HCT116 (cell line): ENCODE results near the gene ACTN4. TPM values are rescaled to one million over a fixed set of nuclear protein-coding genes. Genes with fewer than 3 reads are reported as not detected.

Experiments
- ATAC-seq: fragments of 200-7000 bp; cut with Tn5 transposase; 2 replicates; pipeline ENCODE4 v1.9.1; 2020; ENCODE audit warnings: mild to moderate bottlenecking, moderate library complexity
- BruUV-seq: library from RNA; stranded (reverse); fragments of 400-500 nt; replicated peaks from 2 replicates; lab custom pipeline; 2021; lab: Mats Ljungman, UMichigan
- CTCF ChIA-PET: fragments of 300-600 bp; sonication (Branson Sonifier 250); formaldehyde crosslinking; loops from one replicate; lab custom pipeline; 2021; ENCODE audit warnings: antibody characterized with exemption; lab: Charles Lee
- POLR2A ChIA-PET: fragments of 300-600, 350-600 bp; sonication (Branson Sonifier 250); formaldehyde crosslinking; loops from one replicate; lab custom pipeline; 2021; ENCODE audit warnings: antibody characterized with exemption; lab: Charles Lee
- RAD21 ChIA-PET, 2 experiments: fragments of 300-600 bp; sonication (Branson Sonifier 250); formaldehyde crosslinking; loops; one replicate each; lab custom pipeline; 2023; ENCODE audit warnings: low total read pairs in 2 of 2; ENCODE audit not compliant: uncharacterized antibody in 2 of 2, unreplicated experiment in 2 of 2, low non-redundant PET in 1 of 2; lab: Charles Lee
- DNase-seq: peaks from one replicate; pipeline ENCODE4 v3.0.0-alpha.2; 2010; ENCODE audit warnings: low read depth, low spot score
- H2AFZ ChIP-seq: fragments of 200-600 bp; shearing (Covaris generic), sonication (generic); 2 replicates; pipeline ENCODE4 v1.6.1; 2017; ENCODE audit warnings: low read depth, mixed run types, mixed read lengths, antibody characterized with exemption, low read length; ENCODE audit not compliant: poor library complexity, severe bottlenecking
- H3K27ac ChIP-seq: 2 replicates; pipeline ENCODE4 v1.5.1; 2012; ENCODE audit warnings: low read depth, low read length
- H3K27me3 ChIP-seq: fragments of 200-600 bp; sonication (generic); 2 replicates; pipeline ENCODE4 v1.6.1; 2016; ENCODE audit warnings: mixed run types, low read length, mixed read lengths; ENCODE audit not compliant: insufficient read depth
- H3K36me3 ChIP-seq, 2 experiments: fragments of 200-500 bp in 1 of 2; fragments of 200-600 bp in 1 of 2; sonication (Bioruptor generic) in 1 of 2; sonication (generic) in 1 of 2; 2 replicates each; pipeline versions ENCODE4 v1.5.1 to v1.6.1; 2014 to 2016; ENCODE audit warnings: low read length in 2 of 2, inconsistent platforms in 1 of 2, mixed read lengths in 1 of 2, mixed run types in 1 of 2; ENCODE audit not compliant: insufficient read depth in 2 of 2, control insufficient read depth in 1 of 2
- H3K4me1 ChIP-seq, 2 experiments: fragments of 200-600 bp in 1 of 2; sonication (generic) in 1 of 2; 2 replicates each; pipeline versions ENCODE4 v1.5.1 to v1.6.1; 2012 to 2017; ENCODE audit warnings: low read length in 2 of 2, inconsistent platforms in 1 of 2, mild to moderate bottlenecking in 1 of 2, mixed read lengths in 1 of 2, mixed run types in 1 of 2, moderate library complexity in 1 of 2; ENCODE audit not compliant: insufficient read depth in 2 of 2, control insufficient read depth in 1 of 2
- H3K4me2 ChIP-seq: fragments of 200-600 bp; sonication (generic); 2 replicates; pipeline ENCODE4 v1.6.1; 2017; ENCODE audit warnings: mixed run types, low read length, mixed read lengths
- H3K4me3 ChIP-seq, 2 experiments: fragments of 200-600 bp in 1 of 2; sonication (generic) in 1 of 2; replicated peaks in 1 of 2; 2 replicates each; pipeline ENCODE4 v1.5.1; 2011 to 2016; ENCODE audit warnings: low read length in 2 of 2, control low read depth in 1 of 2, low read depth in 1 of 2, mild to moderate bottlenecking in 1 of 2, mixed read lengths in 1 of 2, mixed run types in 1 of 2
- H3K79me2 ChIP-seq: fragments of 200-600 bp; sonication (generic); 2 replicates; pipeline ENCODE4 v1.6.1; 2017; ENCODE audit warnings: mild to moderate bottlenecking, mixed run types, low read length, moderate library complexity, mixed read lengths; ENCODE audit not compliant: insufficient read depth
- H3K9ac ChIP-seq: fragments of 200-600 bp; sonication (generic); 2 replicates; pipeline ENCODE4 v1.6.1; 2016; ENCODE audit warnings: low read length, mixed read lengths
- H3K9me2 ChIP-seq: fragments of 200-600 bp; sonication (generic), shearing (Covaris generic); 2 replicates; pipeline ENCODE4 v1.6.1; 2017; ENCODE audit warnings: mixed run types, mild to moderate bottlenecking, moderate library complexity; ENCODE audit not compliant: insufficient read depth
- H3K9me3 ChIP-seq, 2 experiments: fragments of 200-500 bp in 1 of 2; fragments of 200-600 bp in 1 of 2; sonication (Bioruptor generic) in 1 of 2; sonication (generic) in 1 of 2; 2 replicates each; pipeline ENCODE4 v1.6.1; 2014 to 2017; ENCODE audit warnings: low read length in 2 of 2, mixed read lengths in 2 of 2, inconsistent platforms in 1 of 2, low read depth in 1 of 2, mild to moderate bottlenecking in 1 of 2, mixed run types in 1 of 2, moderate library complexity in 1 of 2; ENCODE audit not compliant: control insufficient read depth in 1 of 2, insufficient read depth in 1 of 2
- H4K20me1 ChIP-seq: fragments of 200-600 bp; sonication (generic), shearing (Covaris generic); 2 replicates; pipeline ENCODE4 v1.6.1; 2017; ENCODE audit warnings: mixed run types, mild to moderate bottlenecking, moderate library complexity; ENCODE audit not compliant: insufficient read depth
- CEBPB ChIP-seq: IDR thresholded peaks from 2 replicates; pipeline ENCODE4 v1.6.1; 2012; ENCODE audit warnings: low read depth
- ELF1 ChIP-seq: IDR thresholded peaks from 2 replicates; pipeline ENCODE4 v1.6.1; 2012; ENCODE audit warnings: low read depth, borderline replicate concordance
- EZH2phosphoT487 ChIP-seq: fragments of 200-600 bp; IDR thresholded peaks from 2 replicates; pipeline ENCODE4 v1.6.1; 2018; ENCODE audit warnings: antibody characterized with exemption, borderline replicate concordance
- JUND ChIP-seq: IDR thresholded peaks from 2 replicates; pipeline ENCODE4 v1.6.1; 2012
- MAX ChIP-seq: IDR thresholded peaks from 2 replicates; pipeline ENCODE4 v1.6.1; 2012
- REST ChIP-seq: IDR thresholded peaks from 2 replicates; pipeline ENCODE4 v1.6.1; 2012; ENCODE audit warnings: low read depth
- SIN3A ChIP-seq: IDR thresholded peaks from 2 replicates; pipeline ENCODE4 v1.6.1; 2012; ENCODE audit warnings: low read depth
- SP1 ChIP-seq: IDR thresholded peaks from 2 replicates; pipeline ENCODE4 v1.6.1; 2012; ENCODE audit warnings: low read depth
- TCF7L2 ChIP-seq: IDR thresholded peaks from 2 replicates; pipeline ENCODE4 v1.7.0; 2011; ENCODE audit warnings: borderline replicate concordance, inconsistent platforms; ENCODE audit not compliant: insufficient read depth, insufficient read length; ENCODE audit errors: extremely low read depth
- ZFX ChIP-seq: fragments of 450-650 bp; IDR thresholded peaks from 2 replicates; pipeline ENCODE4 v1.6.1; 2017
- ZNF274 ChIP-seq: fragments of 200-500 bp; sonication (Bioruptor generic); IDR thresholded peaks from 2 replicates; pipeline ENCODE4 v1.6.1; 2014; ENCODE audit warnings: mild to moderate bottlenecking, low read depth, low read length, inconsistent platforms
- intact Hi-C: fragments of 100-400 bp; cut with micrococcal nuclease; formaldehyde crosslinking; loops from 2 replicates; pipeline ENCODE4 v1.10.0; 2022
- total RNA-seq: library from RNA; stranded (reverse); gene quantifications from one replicate; pipeline ENCODE4 v1.2.1, GENCODE V29; 2021; ENCODE audit not compliant: unreplicated experiment

ACTN4 gene
- total RNA-seq, 1 experiment from 2014 or later, result 651 TPM

- no peaks in the 10 kb centered on the region for H3K27me3 ChIP-seq
- ATAC-seq, result no peak
- ChIA-PET CTCF (no interaction called here), POLR2A (no interaction called here), RAD21 (no interaction called here)
- H3K4me3 ChIP-seq, result no peak overlapping the region
- no peak overlapping the region for H3K27ac ChIP-seq
- H3K4me1 ChIP-seq, result no peaks in the 10 kb centered on the region
- no peak overlapping the region for H2AFZ ChIP-seq
- intact Hi-C loops, result no loop called here
- H4K20me1 ChIP-seq, result no peaks in the 10 kb centered on the region
- no peaks in the 10 kb centered on the region for H3K79me2 ChIP-seq
- no peak for DNase-seq
- no peak overlapping the region for H3K4me2 ChIP-seq
- H3K9me3 ChIP-seq, result no peaks in the 10 kb centered on the region
- H3K36me3 ChIP-seq, result no peaks in the 10 kb centered on the region
- no peaks in the 10 kb centered on the region for H3K9me2 ChIP-seq
- no peak overlapping the region for H3K9ac ChIP-seq
- no peak for TF ChIP-seq CEBPB
- TF ChIP-seq SP1, result no peak
- TF ChIP-seq ZNF274, result no peak
- no peak for TF ChIP-seq TCF7L2
- no peak for TF ChIP-seq REST
- no peak for TF ChIP-seq MAX
- TF ChIP-seq JUND, result no peak
- no TSS peak for BruUV-seq
These were observed 133.0 kb downstream of the ACTN4 start for GRCh38 chr19:38780443-38780842.

GRCh38 chr19:38781058-38781457 is 133.6 kb downstream of the ACTN4 start:
- no peaks in the 10 kb centered on the region for H4K20me1 ChIP-seq
- no peaks in the 10 kb centered on the region for H3K4me1 ChIP-seq
- no peaks in the 10 kb centered on the region for H3K9me2 ChIP-seq
- intact Hi-C loops, result no loop called here
- ATAC-seq (no peak), DNase-seq (no peak)
- H3K9ac ChIP-seq, result no peak overlapping the region
- no peak overlapping the region for H3K27ac ChIP-seq
- ChIA-PET CTCF (no interaction called here), RAD21 (no interaction called here), POLR2A (no interaction called here)
- H3K4me3 ChIP-seq, result no peak overlapping the region
- no peaks in the 10 kb centered on the region for H3K27me3 ChIP-seq
- H2AFZ ChIP-seq, result no peak overlapping the region
- BruUV-seq, result no TSS peak
- no peak for TF ChIP-seq ELF1
- TF ChIP-seq ZFX, result no peak
- TF ChIP-seq MAX, result no peak
- TF ChIP-seq JUND, result no peak
- TF ChIP-seq TCF7L2, result no peak
- no peak for TF ChIP-seq SP1
- no peak for TF ChIP-seq SIN3A
- no peak for TF ChIP-seq EZH2phosphoT487
- H3K9me3 ChIP-seq, result no peaks in the 10 kb centered on the region
- no peak overlapping the region for H3K4me2 ChIP-seq
- H3K36me3 ChIP-seq, result no peaks in the 10 kb centered on the region
- H3K79me2 ChIP-seq, result no peaks in the 10 kb centered on the region
